Mesendoderm (in vitro differentiated cells): Measurements from ENCODE around the gene KANSL1L.
"Not testable (repeated sequence)": the region's sequence is repeated elsewhere in the genome, so short reads cannot be mapped to it uniquely, and the experiment has no call there.

Source experiments
- DNase-seq: peaks from one replicate; pipeline ENCODE4 v3.0.0; 2013
- H2AK5ac ChIP-seq: 2 replicates; pipeline ENCODE4 v1.6.1; 2013; ENCODE audit warnings: low read length, inconsistent platforms
- H2BK120ac ChIP-seq: 2 replicates; pipeline ENCODE4 v1.6.1; 2013; ENCODE audit warnings: low read depth, mild to moderate bottlenecking, low read length, moderate library complexity, mixed read lengths
- H2BK15ac ChIP-seq: replicated peaks from 2 replicates; pipeline ENCODE4 v1.6.1; 2013; ENCODE audit warnings: low read depth, mild to moderate bottlenecking, moderate library complexity
- H2BK5ac ChIP-seq: 2 replicates; pipeline ENCODE4 v1.6.1; 2013; ENCODE audit warnings: low read length, inconsistent platforms
- H3K18ac ChIP-seq: 2 replicates; pipeline ENCODE4 v1.6.1; 2013; ENCODE audit warnings: mild to moderate bottlenecking, low read length, mixed read lengths
- H3K23ac ChIP-seq: one replicate; pipeline ENCODE4 v1.6.1; 2013; ENCODE audit warnings: low read length
- H3K27ac ChIP-seq: 2 replicates; pipeline ENCODE4 v1.5.1; 2013; ENCODE audit warnings: low read depth, mild to moderate bottlenecking, inconsistent platforms, low read length, moderate library complexity
- H3K27me3 ChIP-seq: 2 replicates; pipeline ENCODE4 v1.6.1; 2013; ENCODE audit warnings: low read length, control low read depth, mild to moderate bottlenecking, inconsistent platforms; ENCODE audit not compliant: insufficient read depth, poor library complexity
- H3K36me3 ChIP-seq: 2 replicates; pipeline ENCODE4 v1.6.1; 2013; ENCODE audit warnings: low read length, inconsistent platforms; ENCODE audit not compliant: control insufficient read depth, insufficient read depth
- H3K4ac ChIP-seq: one replicate; pipeline ENCODE4 v1.6.1; 2013; ENCODE audit warnings: low read depth, mild to moderate bottlenecking, low read length, moderate library complexity
- H3K4me1 ChIP-seq: 2 replicates; pipeline ENCODE4 v1.6.1; 2013; ENCODE audit warnings: low read depth, low read length, inconsistent platforms; ENCODE audit not compliant: control insufficient read depth
- H3K4me2 ChIP-seq: 2 replicates; pipeline ENCODE4 v1.6.1; 2013; ENCODE audit warnings: low read length
- H3K4me3 ChIP-seq: 2 replicates; pipeline ENCODE4 v1.5.1; 2013; ENCODE audit warnings: mild to moderate bottlenecking, low read length
- H3K56ac ChIP-seq: one replicate; pipeline ENCODE4 v1.6.1; 2013; ENCODE audit warnings: low read length
- H3K79me1 ChIP-seq: 2 replicates; pipeline ENCODE4 v1.6.1; 2013; ENCODE audit warnings: low read length, inconsistent platforms
- H3K79me2 ChIP-seq: 2 replicates; pipeline ENCODE4 v1.6.1; 2013; ENCODE audit warnings: mild to moderate bottlenecking, low read length; ENCODE audit not compliant: control insufficient read depth, insufficient read depth
- H3K9ac ChIP-seq: 2 replicates; pipeline ENCODE4 v1.6.1; 2013; ENCODE audit warnings: low read length, inconsistent platforms
- H4K5ac ChIP-seq: one replicate; pipeline ENCODE4 v1.6.1; 2013; ENCODE audit warnings: low read length
- H4K8ac ChIP-seq: one replicate; pipeline ENCODE4 v1.6.1; 2013; ENCODE audit warnings: low read depth, mild to moderate bottlenecking, control low read depth, low read length, moderate library complexity
- WGBS: extraction: QIAGEN DNeasy Blood & Tissue Kit; methylation state at CpG from one replicate; pipeline ENCODE4 v1.1.7; 2013; ENCODE audit warnings: low lambda C conversion rate, missing lambda C conversion rate; ENCODE audit not compliant: insufficient coverage; ENCODE audit errors: extremely low coverage; 5-methylcytosine and 5-hydroxymethylcytosine counted together

The KANSL1L gene

DNA sequence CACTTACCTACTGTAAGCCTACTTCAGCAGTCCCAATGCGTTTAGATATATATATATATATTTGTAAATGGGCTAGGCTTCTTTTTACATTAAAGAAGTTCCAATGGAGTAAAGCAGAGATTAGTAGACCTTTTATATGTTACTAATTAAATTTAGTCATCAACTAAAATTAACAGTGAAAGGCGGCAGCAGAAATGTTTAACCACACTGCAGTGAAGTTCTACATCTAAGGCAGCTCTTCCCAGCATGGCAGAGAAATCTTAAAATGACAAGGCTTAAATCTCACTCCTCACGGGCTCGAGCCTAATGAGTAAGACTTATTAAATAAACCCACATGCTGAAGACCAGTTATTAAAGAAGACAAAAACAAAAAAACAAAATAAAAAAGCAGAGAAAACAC lies 19.1 kb upstream of the KANSL1L start:
- Histone ChIP-seq H3K4ac (no peak overlapping the region), H3K36me3 (no peaks in the 10 kb centered on the region), H3K9ac (no peak overlapping the region), H3K27me3 (no peaks in the 10 kb centered on the region), H3K4me3 (no peak overlapping the region), H3K27ac (no peak overlapping the region), H2AK5ac (no peak overlapping the region), H3K4me2 (no peak overlapping the region), H4K5ac (no peak overlapping the region), H3K56ac (no peak overlapping the region), H3K79me2 (no peaks in the 10 kb centered on the region), H2BK15ac (no peak overlapping the region), H3K18ac (no peak overlapping the region), H4K8ac (no peak overlapping the region), H3K4me1 (no peaks in the 10 kb centered on the region), H3K23ac (no peak overlapping the region), H2BK5ac (no peak overlapping the region), H3K79me1 (no peaks in the 10 kb centered on the region), H2BK120ac (no peak overlapping the region)
- no peak for DNase-seq
- no CpG with 5 or more reads among the region's 4 CpGs for WGBS

DNA sequence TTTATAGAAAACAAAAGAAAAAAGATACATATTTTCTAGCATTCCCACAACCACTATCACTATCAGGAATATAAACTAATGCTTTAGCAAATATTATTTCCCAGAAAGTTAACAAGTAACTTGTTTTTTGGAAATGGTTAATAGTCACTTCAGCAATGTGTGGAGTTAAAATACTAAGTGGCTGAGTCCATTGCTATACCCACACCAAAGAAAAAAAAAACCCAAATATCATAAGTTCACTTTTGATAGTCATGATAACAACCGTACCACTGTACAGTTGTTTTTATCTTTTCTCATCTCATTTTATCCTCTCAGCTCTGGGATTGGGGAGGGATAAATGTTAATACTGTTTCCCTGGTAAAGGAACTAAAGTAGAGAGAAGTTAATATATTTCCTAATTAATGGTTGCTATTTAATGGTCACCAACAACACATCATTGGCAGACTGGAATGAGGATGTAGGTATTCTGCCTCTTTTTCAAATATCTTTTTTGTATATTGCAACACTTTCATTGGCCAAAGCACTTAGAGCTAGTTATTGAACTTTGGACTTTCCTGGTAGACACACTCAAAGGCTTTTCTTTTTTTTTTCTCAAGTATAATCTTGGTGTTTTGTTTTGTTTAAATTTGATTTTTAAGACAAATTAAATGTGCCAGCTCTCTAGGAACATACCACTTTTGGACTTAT lies 18.4 kb upstream of the KANSL1L start:
- H4K8ac ChIP-seq: no peak overlapping the region

DNA sequence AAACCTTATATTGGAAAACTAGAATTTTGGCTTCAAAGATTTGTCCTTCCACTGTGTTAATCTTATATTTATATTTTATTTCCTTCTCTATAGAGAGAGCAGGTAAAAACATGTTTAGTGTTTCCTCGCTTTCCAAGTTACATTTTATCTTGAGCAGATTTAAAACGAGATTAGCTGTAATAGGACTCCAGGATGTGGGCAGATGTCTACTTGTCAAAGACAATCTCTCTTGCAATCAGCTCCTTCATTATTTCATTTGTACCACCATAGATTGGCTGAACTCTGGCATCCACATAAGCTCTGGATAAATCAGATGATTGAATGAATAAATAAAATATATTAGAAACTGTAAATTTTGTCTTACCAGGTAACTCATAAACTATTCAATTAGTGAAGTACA lies 17.5 kb upstream of the KANSL1L start:
- H3K27ac ChIP-seq: no peak overlapping the region
- no peaks in the 10 kb centered on the region for H3K79me1 ChIP-seq
- H3K4me1 ChIP-seq: no peaks in the 10 kb centered on the region
- no peaks in the 10 kb centered on the region for H3K79me2 ChIP-seq
- H2AK5ac ChIP-seq: no peak overlapping the region
- DNase-seq: no peak
- H3K4me3 ChIP-seq: no peak overlapping the region
- no peak overlapping the region for H3K4ac ChIP-seq
- no peak overlapping the region for H2BK5ac ChIP-seq
- H3K27me3 ChIP-seq: no peaks in the 10 kb centered on the region
- no peak overlapping the region for H2BK15ac ChIP-seq
- H4K5ac ChIP-seq: no peak overlapping the region
- no peak overlapping the region for H3K9ac ChIP-seq
- no peak overlapping the region for H3K18ac ChIP-seq
- H3K4me2 ChIP-seq: no peak overlapping the region
- H3K36me3 ChIP-seq: no peaks in the 10 kb centered on the region
- H4K8ac ChIP-seq: no peak overlapping the region
- H3K23ac ChIP-seq: no peak overlapping the region
- no CpG with 5 or more reads among the region's 2 CpGs for WGBS
- no peak overlapping the region for H3K56ac ChIP-seq
- no peak overlapping the region for H2BK120ac ChIP-seq

More for the DNA sequence above, 18.4 kb upstream of the KANSL1L start:
- H3K79me2 ChIP-seq: no peaks in the 10 kb centered on the region
- H3K4me3 ChIP-seq: no peak overlapping the region
- no peak overlapping the region for H3K4ac ChIP-seq
- WGBS: no CpG with 5 or more reads among the region's 1 CpG
- H3K23ac ChIP-seq: no peak overlapping the region
- no peaks in the 10 kb centered on the region for H3K79me1 ChIP-seq
- H3K27me3 ChIP-seq: no peaks in the 10 kb centered on the region
- H3K36me3 ChIP-seq: no peaks in the 10 kb centered on the region
- no peak overlapping the region for H2BK120ac ChIP-seq
- H2AK5ac ChIP-seq: no peak overlapping the region
- H2BK15ac ChIP-seq: no peak overlapping the region
- H3K4me1 ChIP-seq: no peaks in the 10 kb centered on the region
- H3K9ac ChIP-seq: no peak overlapping the region
- no peak overlapping the region for H3K27ac ChIP-seq
- DNase-seq: no peak
- H3K4me2 ChIP-seq: no peak overlapping the region
- no peak overlapping the region for H3K56ac ChIP-seq
- H3K18ac ChIP-seq: no peak overlapping the region
- H2BK5ac ChIP-seq: no peak overlapping the region
- no peak overlapping the region for H4K5ac ChIP-seq

DNA sequence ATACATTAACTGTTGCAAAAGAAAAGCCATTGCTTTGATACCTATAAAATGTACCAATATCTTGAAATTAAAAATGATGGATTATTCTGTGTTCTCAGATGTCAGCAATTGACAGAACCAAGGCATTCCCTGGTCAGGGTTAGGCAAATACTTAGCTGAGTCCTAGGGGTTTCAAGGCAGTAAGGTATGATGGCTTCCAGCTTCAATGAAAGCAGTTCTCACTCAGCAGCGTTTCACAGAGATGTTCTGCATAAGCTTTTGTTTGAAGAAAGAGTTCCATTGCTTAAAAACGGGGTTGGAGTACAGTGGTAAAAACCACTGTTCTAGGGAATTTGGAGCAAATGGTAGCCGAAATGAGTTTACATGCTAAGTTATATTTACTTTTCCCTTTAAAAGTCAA lies 17.0 kb upstream of the KANSL1L start:
- Histone ChIP-seq H2AK5ac (no peak overlapping the region), H2BK15ac (no peak overlapping the region), H3K4me3 (no peak overlapping the region), H2BK5ac (no peak overlapping the region), H4K8ac (no peak overlapping the region), H3K9ac (no peak overlapping the region), H3K56ac (no peak overlapping the region), H3K27ac (no peak overlapping the region), H4K5ac (no peak overlapping the region), H3K23ac (no peak overlapping the region), H3K79me1 (no peaks in the 10 kb centered on the region), H3K4me2 (no peak overlapping the region), H2BK120ac (no peak overlapping the region), H3K4ac (no peak overlapping the region), H3K4me1 (no peaks in the 10 kb centered on the region), H3K36me3 (no peaks in the 10 kb centered on the region), H3K27me3 (no peaks in the 10 kb centered on the region), H3K18ac (no peak overlapping the region), H3K79me2 (no peaks in the 10 kb centered on the region)
- no peak for DNase-seq
- no CpG with 5 or more reads among the region's 3 CpGs for WGBS

DNA sequence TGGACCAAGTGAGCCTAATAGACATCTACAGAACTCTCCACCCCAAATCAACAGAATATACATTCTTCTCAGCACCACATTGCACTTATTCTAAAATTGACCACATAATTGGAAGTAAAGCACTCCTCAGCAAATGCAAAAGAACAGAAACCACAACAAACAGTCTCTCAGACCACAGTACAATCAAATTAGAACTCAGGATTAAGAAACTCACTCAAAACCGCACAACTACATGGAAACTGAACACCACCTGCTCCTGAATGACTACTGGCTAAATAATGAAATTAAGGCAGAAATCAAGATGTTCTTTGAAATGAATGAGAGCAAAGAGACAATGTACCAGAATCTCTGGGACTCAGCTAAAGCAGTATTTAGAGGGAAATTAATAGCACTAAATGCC lies 12.7 kb upstream of the KANSL1L start:
- not testable (repeated sequence) for H3K4me1 ChIP-seq, H3K27me3 ChIP-seq, H2BK15ac ChIP-seq, H4K8ac ChIP-seq, H3K56ac ChIP-seq, H3K79me1 ChIP-seq, H3K23ac ChIP-seq, H2BK120ac ChIP-seq, H3K4me3 ChIP-seq, H3K18ac ChIP-seq, H3K27ac ChIP-seq, H3K4me2 ChIP-seq, DNase-seq, H2BK5ac ChIP-seq, H3K4ac ChIP-seq, H2AK5ac ChIP-seq, H3K9ac ChIP-seq, H3K36me3 ChIP-seq, H4K5ac ChIP-seq, H3K79me2 ChIP-seq
- WGBS: no CpG with 5 or more reads among the region's 1 CpG

DNA sequence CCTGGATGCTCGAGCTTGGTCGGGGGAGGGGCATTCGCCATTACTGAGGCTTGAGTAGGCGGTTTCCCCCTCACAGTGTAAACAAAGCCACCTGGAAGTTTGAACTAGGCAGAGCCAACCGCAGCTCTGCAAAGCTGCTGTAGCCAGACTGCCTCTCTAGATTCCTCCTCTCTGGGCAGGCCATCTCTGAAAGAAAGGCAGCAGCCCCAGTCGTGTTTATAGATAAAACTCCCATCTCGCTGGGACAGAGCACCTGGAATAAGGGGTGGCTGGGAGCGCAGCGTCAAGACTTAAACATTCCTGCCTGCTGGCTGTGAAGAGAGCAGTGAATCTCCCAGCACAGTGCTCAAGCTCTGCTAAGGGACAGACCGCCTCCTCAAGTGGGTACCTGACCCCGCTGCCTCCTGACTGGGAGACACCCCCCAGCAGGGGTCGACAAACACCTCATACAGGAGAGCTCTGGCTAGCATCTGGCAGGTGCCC lies 10.4 kb upstream of the KANSL1L start:
- H2BK120ac ChIP-seq, H4K5ac ChIP-seq, H4K8ac ChIP-seq, H3K4me1 ChIP-seq, H2BK5ac ChIP-seq, H3K36me3 ChIP-seq, H3K79me1 ChIP-seq, H3K27ac ChIP-seq, H2BK15ac ChIP-seq, H3K4me2 ChIP-seq, H3K23ac ChIP-seq, H3K27me3 ChIP-seq, H3K79me2 ChIP-seq, H2AK5ac ChIP-seq, H3K4ac ChIP-seq, H3K18ac ChIP-seq, H3K4me3 ChIP-seq, H3K9ac ChIP-seq: not testable (repeated sequence)
- WGBS: no CpG with 5 or more reads among the region's 12 CpGs
- H3K56ac ChIP-seq: peak overlapping the region; percentile 34
- peak; percentile 80 for DNase-seq
